ENCODE measurements around the gene LAYN.

Gene LAYN, protein sequence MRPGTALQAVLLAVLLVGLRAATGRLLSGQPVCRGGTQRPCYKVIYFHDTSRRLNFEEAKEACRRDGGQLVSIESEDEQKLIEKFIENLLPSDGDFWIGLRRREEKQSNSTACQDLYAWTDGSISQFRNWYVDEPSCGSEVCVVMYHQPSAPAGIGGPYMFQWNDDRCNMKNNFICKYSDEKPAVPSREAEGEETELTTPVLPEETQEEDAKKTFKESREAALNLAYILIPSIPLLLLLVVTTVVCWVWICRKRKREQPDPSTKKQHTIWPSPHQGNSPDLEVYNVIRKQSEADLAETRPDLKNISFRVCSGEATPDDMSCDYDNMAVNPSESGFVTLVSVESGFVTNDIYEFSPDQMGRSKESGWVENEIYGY

DNA sequence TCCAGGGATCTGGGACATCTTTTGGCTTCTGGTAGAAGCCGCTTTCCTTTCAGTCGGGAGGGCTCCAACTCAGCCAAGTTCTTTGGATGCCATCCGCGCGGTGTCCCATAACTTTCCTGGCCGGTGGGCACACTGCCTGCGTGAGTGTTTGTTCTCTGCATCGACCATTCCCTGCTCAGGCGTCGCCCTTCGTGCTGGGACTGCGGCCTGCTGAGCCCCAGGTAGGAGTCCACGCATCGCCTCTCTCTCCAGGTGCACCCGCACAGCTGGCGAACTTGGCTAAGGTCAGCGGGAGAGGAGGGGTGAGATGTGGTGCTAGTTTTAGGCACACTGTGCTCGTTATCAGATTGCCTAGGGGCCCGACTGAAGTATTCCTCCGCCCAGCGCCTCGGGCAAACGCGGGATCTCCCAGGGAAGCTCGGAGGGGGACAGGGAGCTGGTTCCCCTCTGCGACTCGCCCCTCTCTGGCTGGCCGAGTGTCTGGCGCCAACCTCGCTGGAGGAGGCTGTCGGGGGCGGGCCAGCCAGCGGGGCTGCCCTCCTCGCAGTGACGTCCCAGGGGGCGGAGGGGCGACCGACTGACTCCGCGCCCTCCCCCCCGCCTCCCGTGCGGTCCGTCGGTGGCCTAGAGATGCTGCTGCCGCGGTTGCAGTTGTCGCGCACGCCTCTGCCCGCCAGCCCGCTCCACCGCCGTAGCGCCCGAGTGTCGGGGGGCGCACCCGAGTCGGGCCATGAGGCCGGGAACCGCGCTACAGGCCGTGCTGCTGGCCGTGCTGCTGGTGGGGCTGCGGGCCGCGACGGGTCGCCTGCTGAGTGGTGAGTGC lies at the start of gene LAYN:
LAYN (plus strand) TSS at position 607 of the 823 bp plus-strand sequence; CDS start at position 731, 124 bp downstream.
- peak; percentile 25 for DNase-seq

DNA sequence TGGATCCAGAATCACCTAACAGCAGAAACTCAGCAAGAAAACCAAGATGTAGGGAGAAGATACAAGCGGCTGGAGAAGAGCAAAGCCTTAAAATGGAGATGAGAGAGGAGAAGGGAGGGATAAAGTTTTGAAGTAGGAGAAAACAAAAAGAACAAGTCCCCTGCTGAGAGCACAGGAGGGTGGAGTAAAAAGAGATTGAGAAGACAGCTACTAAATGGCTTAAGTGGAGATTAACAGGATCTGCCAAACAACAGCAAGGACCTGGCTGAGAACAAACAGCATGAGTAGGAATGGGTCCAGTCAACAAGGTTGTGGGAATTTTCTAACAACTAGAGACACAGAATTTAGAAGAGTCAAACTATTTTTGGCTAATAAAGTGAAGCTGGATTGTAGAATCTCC lies 46.5 kb upstream of the LAYN start:
- DNase-seq, result no peak

DNA sequence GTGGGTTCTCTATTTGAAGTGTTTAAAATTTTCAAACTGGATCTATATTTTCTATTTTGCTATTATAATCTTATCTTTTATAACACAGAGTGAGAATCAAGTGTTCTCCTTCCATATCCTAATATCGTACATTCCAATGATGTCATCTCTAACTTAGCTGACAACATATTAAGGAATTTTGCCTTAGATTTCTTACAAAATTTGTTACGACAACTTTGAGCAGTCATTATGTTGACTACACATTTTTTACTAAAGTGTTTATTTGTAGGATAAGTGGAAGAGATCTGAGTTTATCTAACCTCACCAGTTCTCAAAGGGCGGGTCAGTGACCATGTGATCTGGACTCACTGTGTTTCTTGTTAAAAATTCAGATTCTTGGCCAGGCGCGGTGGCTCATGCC lies 41.0 kb upstream of the LAYN start:
- DNase-seq, result no peak

DNA sequence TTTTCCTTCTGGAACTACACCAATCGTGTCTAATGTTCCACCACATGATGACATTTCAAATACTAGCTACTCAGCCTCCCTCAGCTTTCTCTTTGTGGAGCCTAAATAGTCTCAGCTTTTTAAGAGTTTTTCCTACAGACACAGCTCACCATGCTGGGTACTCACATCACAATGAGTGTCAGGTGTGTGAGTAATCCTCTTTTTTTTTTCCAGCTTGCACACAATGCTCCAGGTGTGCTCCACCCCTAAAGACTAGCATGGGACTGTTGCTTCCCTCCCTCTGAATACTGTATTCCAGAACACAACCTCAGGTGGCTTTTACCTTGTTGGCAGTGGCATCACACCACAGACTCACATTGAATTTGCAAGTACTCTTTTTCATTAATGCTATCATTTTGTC lies 40.0 kb upstream of the LAYN start:
- DNase-seq, result no peak

DNA sequence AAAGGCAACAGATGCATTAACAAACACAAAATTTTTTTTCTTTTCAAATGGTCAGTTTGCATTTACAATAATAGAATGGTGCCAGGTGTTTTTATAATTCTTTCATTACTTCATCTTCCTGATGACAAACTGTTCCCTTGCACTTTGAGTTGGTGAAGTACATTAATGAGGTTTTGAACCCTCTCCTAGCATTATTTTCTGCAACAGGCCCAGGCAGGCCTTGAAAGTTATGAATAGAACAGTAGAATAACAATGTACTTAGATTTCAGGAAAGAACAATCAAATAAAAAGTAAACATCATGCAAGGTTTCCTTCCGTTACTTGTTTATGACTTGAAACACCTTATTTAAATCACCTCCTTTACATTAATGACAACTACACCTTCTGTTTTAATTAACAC lies 37.9 kb upstream of the LAYN start:
- DNase-seq, result no peak

DNA sequence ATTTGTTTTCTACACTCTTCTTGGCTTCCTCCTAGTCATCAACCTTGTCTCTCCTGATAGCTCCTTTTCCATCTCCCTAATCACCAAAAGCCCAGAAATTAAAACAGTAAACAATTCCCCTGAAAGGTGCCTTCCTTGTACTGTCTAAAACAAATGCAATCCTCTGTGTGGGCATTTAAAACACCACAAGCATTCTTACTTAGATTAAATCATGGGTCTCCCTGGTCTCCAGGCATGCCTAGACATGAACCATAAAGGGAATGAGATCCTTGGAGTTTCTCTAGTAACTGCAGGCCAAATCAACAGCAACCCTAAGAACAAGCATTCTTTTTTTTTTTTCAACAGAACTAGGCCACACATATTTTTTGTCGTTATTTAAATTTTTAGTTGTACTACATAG lies 30.2 kb upstream of the LAYN start:
- DNase-seq, result no peak

DNA sequence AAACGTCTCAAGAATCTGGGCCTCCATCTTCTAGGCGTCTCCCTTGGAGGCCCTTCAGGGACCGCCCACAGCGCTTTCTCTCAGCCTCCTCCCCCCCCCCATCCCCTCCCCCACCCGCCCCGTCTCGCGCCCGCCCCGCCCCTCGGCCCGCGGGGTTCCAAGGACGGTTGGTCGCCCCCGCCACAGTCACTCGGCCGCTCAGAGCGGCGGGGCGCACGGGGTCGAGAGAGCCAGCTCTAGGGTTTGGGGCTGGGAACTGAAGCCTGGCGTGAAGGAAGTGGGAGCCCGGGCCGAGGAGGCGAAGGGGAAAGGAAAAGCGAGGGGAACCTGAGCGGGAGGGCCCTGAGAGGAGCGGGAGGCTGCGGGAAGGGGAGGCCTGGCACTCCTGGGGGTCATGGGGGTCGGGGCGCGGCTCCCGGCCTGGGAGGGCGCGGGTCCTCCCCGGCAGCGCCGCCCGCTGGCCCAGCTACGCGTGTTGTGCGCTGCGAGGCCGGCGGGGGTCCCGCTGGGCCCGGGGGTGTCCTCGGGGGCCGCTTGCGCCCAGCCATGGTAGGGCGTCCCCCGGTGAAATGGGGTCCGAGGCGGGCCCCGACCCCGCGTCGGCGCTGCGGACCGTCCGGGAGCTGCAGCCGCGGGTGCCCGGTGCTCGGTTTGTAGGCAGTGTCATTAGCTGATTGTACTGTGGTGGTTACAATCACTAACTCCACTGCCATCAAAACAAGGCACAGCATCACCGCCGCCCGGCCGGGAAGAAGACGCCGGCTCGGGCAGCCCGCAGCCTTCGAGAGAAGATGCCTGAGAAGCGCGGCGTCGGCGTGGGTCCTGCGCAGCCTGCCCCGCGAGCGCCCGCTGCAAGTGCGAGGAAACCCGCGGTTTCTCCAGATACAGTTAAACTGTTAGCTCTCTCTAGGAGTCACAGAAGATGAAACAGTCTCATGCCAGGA lies 28.0 kb upstream of the LAYN start, which contains the start of gene BTG4:
BTG4 (minus strand) TSS at position 91 of the 944 bp plus-strand sequence. CDS start 13,610 bp downstream, outside the sequence.
- peak; percentile 24 for DNase-seq

DNA sequence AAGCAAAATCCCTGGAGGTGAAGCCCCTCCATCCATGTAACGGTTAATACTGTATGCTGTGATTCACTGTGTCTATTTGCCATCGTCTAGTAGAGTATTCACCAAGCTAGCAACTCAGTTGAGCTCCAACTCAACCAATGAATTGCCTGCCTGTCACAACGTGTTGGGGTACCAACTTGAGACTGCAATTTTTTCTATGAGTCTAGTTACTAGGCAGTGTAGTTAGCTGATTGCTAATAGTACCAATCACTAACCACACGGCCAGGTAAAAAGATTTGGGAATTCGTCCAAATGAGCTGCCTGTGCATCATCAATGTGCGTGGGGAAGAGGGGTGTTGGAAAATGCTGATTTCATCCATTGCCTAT lies 27.3 kb upstream of the LAYN start:
- DNase-seq, result no peak

DNA sequence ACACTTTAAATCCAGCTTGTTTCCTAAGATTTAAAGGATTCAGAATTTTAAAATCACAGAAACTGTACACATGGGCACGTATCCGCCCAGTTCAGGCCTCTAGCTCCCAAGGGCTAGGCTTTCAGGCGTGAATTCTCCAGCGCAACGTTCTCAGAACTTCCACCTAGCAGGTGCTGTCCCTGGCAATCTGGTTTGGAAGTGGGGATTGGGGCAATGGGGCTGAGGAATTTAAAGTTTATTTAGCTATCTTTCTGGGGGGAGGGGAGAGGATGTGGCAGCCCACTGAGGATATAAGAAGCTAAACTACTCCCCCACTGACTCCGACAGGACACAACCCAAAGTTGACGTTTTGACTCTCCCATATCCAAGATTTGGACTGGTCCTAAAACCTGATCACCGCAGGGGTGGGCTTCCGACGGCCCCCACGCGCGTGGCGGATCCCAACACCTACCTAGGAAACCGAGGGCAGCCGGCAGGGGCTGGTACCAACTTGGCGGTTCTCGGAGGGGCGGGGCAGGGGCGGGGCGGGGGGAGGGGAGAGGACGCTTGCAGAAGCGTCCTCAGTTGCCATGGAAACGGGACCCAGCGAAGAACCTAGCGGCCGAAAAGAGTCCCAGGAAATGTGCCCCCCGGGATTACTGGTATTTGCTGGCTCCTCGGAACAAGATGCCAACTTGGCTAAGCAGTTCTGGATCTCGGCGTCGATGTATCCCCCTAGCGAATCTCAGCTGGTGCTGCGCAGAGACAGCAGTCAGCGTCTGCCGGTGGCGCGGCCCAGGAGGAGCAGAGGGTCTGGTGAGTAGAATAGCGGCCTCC lies 26.1 kb upstream of the LAYN start, which contains the start of gene HOATZ:
HOATZ (plus strand) TSS at position 563 of the 816 bp plus-strand sequence; CDS start at position 570, 7 bp downstream.
- no peak for DNase-seq

DNA sequence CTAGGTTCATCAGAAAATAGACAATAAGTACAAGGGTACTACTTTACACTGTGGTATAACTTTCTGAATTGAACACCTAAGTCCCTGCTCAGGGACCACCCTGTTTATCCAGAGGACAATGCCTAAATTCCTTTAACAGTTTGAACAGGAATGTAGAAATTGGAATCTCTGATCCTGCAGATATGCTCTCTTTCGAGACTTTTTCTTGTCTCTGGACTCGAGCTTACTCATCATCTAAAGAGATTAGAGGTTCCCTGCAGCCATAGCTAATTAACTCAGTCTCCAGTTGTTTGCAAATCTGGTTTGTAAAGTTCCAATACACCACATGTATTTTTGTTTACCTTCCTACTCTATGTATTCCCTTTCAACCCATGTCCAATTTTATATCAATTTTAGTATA lies 24.9 kb upstream of the LAYN start:
- DNase-seq, result no peak

DNA sequence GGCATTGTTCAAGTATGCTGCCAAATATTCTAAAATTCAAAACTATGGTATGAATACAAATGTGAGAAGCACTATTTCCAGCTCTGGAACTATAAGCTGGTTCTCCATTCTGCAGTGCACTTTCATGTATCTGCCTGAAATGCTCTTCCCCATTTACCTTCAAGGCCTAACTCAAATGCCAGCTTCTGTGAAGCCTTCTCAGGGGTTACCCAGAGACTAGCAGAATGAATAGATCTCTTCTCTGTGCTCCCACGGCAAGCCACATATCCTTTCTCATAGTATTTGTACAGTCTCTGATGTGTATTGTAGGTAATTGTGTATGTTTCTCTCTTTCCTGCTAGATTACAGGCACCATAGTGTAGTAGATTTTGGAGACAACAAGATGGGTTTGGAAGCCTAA lies 21.9 kb upstream of the LAYN start:
- DNase-seq, result no peak

DNA sequence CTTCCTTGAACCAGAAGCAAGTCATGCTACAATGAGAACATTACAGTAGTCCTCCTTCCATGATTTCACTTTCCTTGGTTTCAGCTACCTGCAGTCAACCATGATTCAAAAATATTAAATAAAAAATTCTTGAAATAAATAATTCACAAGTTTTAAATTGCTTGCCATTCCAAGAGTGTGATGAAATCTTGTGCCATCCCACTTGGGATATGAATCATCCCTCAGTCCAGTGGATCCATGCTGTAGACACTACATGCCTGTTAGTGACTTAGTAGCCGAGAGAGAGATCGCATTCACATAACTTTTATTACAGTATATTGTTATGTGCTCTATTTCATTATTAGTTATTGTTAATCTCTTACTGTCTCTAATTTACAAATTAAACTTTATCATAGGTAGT lies 20.0 kb upstream of the LAYN start:
- DNase-seq, result no peak

DNA sequence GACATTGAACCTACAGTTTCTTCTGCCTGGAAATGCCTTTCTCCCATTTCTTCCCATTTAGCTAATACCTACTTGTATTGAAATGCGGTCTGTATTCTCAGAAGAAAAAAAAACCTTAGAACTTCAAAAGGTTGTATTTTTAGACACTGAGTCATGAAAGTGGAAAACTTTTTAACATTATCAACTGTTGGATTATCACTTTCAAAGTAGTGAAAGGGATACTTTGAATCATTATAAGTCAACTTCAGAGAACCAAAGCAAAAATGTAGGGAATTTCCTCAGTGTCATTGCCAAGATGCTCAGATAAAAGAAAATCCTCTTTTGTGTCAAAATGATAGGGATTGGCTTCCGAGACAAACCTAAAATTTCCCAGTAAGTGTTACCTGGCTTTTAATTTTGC lies 19.4 kb upstream of the LAYN start:
- no peak for DNase-seq

DNA sequence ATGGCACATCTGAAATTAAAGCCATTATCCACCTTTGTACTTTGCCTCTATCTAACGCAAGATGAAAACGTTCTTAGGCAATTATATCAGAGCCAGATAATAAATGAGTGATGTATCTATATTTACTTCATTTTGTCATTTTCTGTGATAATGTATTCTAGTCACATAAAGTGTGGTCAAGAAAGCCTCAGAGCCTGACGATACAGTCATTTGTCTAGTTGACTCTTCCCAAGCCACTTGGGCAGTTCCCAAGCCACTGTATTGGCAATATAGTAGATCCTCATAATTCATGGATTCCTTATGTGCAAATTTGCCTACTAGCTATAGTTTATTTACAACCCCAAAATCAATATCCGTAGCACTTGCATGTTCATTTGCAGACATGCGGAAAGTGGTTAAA lies 18.1 kb upstream of the LAYN start:
- DNase-seq, result no peak

DNA sequence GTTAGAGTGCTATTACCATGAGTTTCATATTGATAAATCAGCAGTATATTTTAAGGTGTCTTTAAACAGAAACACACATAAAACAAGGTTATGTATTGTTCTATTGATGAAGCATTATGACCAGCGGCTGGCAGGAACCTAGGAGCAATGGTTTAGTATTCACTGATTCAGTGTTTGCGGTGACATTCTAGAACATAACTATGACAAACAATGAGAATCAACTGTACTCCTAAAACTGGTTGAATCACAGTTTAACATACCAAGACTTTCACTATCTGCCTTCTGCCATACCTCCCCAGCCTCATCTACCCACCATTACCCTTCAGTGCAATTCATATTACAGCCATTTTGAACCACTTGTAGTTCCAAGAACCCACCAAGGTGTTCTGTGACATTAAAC lies 17.2 kb upstream of the LAYN start:
- DNase-seq, result no peak

DNA sequence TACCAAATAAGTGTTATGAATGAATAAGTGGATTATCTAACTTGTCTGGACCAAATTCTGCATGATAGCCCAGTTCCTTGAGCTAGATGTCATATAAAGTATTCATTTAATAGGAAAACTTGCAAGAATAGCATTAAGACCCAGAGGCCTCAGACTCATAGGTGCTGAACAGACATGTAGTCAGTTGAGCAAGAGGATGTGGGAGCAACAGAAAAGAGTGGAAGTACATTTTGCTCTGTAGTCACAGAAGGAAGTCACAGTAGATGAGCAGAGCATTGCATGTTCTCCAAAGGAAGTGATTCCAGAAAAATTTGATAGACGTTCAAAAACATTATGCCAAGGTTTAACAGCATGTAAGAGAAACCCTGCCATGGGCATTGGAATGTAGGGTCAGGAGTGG lies 16.5 kb upstream of the LAYN start:
- DNase-seq, result no peak

DNA sequence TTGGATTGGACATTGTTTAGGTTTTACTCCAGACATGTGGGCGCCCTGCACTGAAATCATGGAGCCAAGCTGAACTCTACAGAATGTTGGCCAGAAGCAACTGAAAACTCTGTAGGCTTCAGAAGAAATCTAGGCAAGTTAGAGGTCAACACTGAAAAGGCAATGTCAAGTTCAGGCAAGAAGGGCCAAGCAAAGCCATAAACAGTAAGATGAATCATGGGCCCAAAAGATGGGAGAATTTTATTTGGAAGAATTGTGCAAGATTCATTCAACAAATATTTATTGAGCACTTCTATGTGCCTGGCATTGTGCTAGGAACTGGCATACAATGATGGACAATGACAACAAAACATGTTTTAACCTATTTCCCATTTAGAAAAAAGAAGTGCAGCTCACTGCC lies 15.1 kb upstream of the LAYN start:
- no peak for DNase-seq

DNA sequence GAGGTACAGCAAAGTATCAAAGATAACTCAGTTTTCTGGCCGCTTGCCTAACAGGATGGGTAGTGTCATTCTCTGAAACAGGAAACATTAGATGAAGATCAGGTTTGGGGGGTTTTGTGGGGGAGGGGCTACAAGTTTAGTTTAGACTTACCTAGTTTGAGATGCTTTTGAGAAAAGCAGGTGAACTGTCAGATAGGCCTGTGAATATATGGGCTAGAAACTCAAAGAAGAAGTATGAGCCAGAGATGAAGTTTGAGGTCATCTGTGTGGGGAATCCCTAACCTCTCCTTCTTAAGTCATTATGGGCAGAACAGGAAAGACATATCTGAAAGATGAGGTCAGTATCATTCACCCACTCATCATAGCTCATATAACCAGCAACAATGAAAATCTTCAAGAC lies 14.0 kb upstream of the LAYN start:
- no peak for DNase-seq

DNA sequence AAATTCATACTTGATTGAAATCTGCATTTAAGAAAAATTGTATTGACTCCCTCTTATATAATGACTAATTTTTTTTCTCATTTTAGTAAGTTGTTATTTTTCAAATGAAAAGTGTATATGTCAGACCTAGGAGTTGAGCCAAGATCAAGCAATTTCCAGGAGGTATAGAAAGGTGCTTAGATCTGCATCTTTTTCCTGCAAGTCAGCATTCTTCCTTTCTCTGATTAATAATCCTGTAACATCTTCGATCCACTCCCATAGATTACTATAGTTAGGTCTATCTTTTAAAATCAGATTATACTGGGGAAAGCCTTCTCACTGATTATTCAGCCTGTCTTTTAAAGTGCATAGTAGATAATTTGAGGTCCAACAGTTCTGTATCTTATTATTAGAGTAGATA lies 13.2 kb upstream of the LAYN start:
- DNase-seq, result no peak

DNA sequence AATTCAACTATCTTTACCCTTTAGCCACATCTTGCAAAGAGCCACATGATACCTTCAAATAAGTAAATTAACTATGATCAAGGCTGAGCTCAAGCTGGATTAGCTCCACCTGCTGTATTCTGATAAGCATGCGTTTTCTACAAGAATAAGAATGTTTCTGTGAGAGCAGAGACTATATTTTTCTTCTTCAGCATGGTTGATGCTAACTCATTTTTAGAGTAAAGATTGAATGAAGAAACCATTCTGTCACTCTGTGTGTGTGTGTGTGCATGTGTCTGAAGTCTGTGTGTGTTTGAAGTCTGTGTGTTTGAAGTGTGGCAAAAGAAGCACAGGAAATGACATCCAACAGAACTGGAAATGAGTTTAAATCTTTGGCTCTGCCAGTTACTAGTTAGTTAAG lies 12.0 kb upstream of the LAYN start:
- no peak for DNase-seq

DNA sequence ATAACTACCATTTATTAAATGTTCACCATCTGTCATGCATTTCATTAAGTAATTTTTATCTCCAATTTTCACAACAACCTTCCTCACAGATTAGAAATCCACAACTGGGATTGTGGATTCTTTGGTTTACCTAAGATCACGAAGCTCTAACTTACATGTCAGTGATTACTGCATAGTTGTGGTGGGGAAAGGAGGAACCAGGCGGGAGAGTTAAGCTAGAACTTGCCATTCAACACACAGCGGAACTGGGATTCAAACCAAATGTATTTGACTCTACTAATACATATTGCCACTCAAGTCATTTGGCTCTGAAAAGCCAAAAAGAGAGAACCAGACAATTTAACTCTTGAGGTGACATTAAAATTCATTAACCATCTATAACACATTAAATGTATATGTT lies 10.4 kb upstream of the LAYN start:
- no peak for DNase-seq

DNA sequence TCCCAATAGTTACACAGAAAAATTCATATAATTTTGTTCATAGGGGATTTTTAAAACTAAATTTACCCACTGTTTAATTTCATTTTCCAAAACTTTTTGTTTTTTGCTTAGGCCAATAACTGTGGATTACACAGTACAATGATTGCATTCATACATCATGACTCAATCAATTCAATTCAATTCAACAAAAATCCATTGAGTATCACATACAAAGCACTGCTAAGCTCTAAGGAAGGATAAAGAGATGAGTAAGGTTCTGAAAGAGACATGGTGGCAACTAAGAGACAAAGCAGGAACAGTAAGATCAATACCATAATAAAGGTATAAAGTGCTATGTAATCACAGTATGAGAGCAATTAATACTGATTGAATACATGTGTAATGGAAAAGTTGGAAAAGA lies 9.4 kb upstream of the LAYN start:
- DNase-seq, result no peak

Data from stimulated activated CD4-positive, alpha-beta T cell treated with anti-CD3 and anti-CD28 coated beads, Interleukin-12 subunit alpha, Interleukin-12 subunit beta, amount 100 ng/mL, for 4 hours (primary cell).